ENCODE measurements around the gene COX11.

DNA sequence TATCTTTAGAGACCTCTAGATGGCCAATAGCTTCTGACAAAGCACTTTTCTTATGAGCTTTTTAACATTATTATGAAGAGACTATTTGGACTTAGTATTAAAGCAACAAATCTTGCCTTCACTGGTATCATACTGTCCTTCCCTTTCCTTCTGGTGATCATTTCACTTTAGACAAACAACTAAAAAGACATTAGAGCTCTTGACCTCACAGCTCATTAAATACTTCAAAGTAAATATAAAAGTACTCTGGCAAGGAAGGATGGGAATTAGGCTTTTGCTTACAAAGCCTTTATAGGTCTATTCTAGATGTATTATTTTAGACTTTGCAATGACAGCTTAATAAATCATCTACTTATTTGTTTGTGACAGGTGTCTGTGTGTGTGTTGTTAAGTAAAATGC, 11.2 kb upstream of the COX11 start:
- TF ChIP-seq, protein P1, sequence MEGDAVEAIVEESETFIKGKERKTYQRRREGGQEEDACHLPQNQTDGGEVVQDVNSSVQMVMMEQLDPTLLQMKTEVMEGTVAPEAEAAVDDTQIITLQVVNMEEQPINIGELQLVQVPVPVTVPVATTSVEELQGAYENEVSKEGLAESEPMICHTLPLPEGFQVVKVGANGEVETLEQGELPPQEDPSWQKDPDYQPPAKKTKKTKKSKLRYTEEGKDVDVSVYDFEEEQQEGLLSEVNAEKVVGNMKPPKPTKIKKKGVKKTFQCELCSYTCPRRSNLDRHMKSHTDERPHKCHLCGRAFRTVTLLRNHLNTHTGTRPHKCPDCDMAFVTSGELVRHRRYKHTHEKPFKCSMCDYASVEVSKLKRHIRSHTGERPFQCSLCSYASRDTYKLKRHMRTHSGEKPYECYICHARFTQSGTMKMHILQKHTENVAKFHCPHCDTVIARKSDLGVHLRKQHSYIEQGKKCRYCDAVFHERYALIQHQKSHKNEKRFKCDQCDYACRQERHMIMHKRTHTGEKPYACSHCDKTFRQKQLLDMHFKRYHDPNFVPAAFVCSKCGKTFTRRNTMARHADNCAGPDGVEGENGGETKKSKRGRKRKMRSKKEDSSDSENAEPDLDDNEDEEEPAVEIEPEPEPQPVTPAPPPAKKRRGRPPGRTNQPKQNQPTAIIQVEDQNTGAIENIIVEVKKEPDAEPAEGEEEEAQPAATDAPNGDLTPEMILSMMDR (IDR thresholded peaks at IDR 0.05) = no peak
- TF ChIP-seq POLR2A (IDR thresholded peaks at IDR 0.05) = no peak
